ENCODE data around the gene SYT17.
"Not testable (repeated sequence)": the region's sequence is repeated elsewhere in the genome, so short reads cannot be mapped to it uniquely, and the experiment has no call there.

The SYT17 gene

GRCh38 chr16:19174478-19174877, 6.4 kb downstream of the SYT17 start:
- no peak for DNase-seq

- DNase-seq, result no peak
Observed at GRCh38 chr16:19175492-19176262, 7.6 kb downstream of the SYT17 start.

- DNase-seq, result no peak
Observed at GRCh38 chr16:19177111-19177739, 9.2 kb downstream of the SYT17 start.

GRCh38 chr16:19179546-19180490, 11.8 kb downstream of the SYT17 start:
- peak in 1 of 5 donors; percentile 39 for DNase-seq

- no peak for DNase-seq
Observed at GRCh38 chr16:19180741-19181140, 12.7 kb downstream of the SYT17 start.

- DNase-seq, result no peak
Observed at GRCh38 chr16:19182481-19182880, 14.4 kb downstream of the SYT17 start.

GRCh38 chr16:19183187-19183586, 15.1 kb downstream of the SYT17 start:
- no peak for DNase-seq

- DNase-seq, result no peak
Observed at GRCh38 chr16:19184823-19185509, 16.9 kb downstream of the SYT17 start.

- no peak for DNase-seq
Observed at GRCh38 chr16:19185510-19185851, 17.4 kb downstream of the SYT17 start.

- DNase-seq, result no peak
Observed at GRCh38 chr16:19186408-19186807, 18.4 kb downstream of the SYT17 start.

GRCh38 chr16:19187961-19188360, 19.9 kb downstream of the SYT17 start:
- not testable (repeated sequence) for DNase-seq

- DNase-seq, result no peak
Observed at GRCh38 chr16:19188406-19188805, 20.4 kb downstream of the SYT17 start.

GRCh38 chr16:19192865-19193264, 24.8 kb downstream of the SYT17 start:
- DNase-seq, result no peak

- no peak for DNase-seq
Observed at GRCh38 chr16:19196871-19197270, 28.8 kb downstream of the SYT17 start.

- no peak for DNase-seq
Observed at GRCh38 chr16:19203374-19203966, 35.4 kb downstream of the SYT17 start.

GRCh38 chr16:19210280-19210924, 42.4 kb downstream of the SYT17 start:
- no peak for DNase-seq

- DNase-seq, result no peak
Observed at GRCh38 chr16:19210968-19211367, 42.9 kb downstream of the SYT17 start.

- DNase-seq, result no peak
Observed at GRCh38 chr16:19212059-19212458, 44.0 kb downstream of the SYT17 start.

- DNase-seq, result no peak
Observed at GRCh38 chr16:19213885-19214284, 45.8 kb downstream of the SYT17 start.

- DNase-seq, result no peak
Observed at GRCh38 chr16:19215705-19216104, 47.7 kb downstream of the SYT17 start.

- no peak for DNase-seq
Observed at GRCh38 chr16:19218581-19218980, 50.5 kb downstream of the SYT17 start.

- no peak for DNase-seq
Observed at GRCh38 chr16:19219836-19220235, 51.8 kb downstream of the SYT17 start.
